Fibroblast of mammary gland (primary cell): ENCODE data around the gene KCTD20.

Source experiments
- DNase-seq: peaks from one replicate; pipeline ENCODE4 v3.0.0-alpha.2; 2010; ENCODE audit warnings: low read depth
- H3K4me3 ChIP-seq: 2 replicates; pipeline ENCODE4 v1.5.1; 2011; ENCODE audit warnings: low read depth, mild to moderate bottlenecking, low read length, moderate library complexity; ENCODE audit not compliant: control insufficient read depth
- CTCF ChIP-seq: conservative IDR thresholded peaks from 2 replicates; pipeline ENCODE4 v1.5.1; 2011; ENCODE audit warnings: low read depth, low read length, inconsistent platforms; ENCODE audit not compliant: control insufficient read depth, insufficient read depth

The KCTD20 gene

GRCh38 chr6:36431197-36431596, 11.6 kb upstream of the KCTD20 start:
- TF ChIP-seq CTCF = no peak
- no peak for DNase-seq
- no peak overlapping the region for H3K4me3 ChIP-seq

- DNase-seq = no peak
- TF ChIP-seq CTCF = no peak
- H3K4me3 ChIP-seq = no peak overlapping the region
Measured at GRCh38 chr6:36432151-36432671, 10.6 kb upstream of the KCTD20 start.

GRCh38 chr6:36436466-36436865, 6.3 kb upstream of the KCTD20 start:
- peak; percentile 71 for DNase-seq

GRCh38 chr6:36441307-36441894, 1.4 kb upstream of the KCTD20 start:
- TF ChIP-seq CTCF = no peak
- DNase-seq = peak; percentile 100
- no peak overlapping the region for H3K4me3 ChIP-seq

More at GRCh38 chr6:36436466-36436865, 6.3 kb upstream of the KCTD20 start:
- TF ChIP-seq CTCF = no peak
- H3K4me3 ChIP-seq = no peak overlapping the region

GRCh38 chr6:36442103-36442670, 613 bp upstream of the KCTD20 start:
- no peak for DNase-seq
- H3K4me3 ChIP-seq = peak overlapping the region; percentile 67
- TF ChIP-seq CTCF = no peak

- TF ChIP-seq CTCF = no peak
- no peak for DNase-seq
- H3K4me3 ChIP-seq = peak overlapping the region; percentile 91
Measured at GRCh38 chr6:36443471-36444428, 950 bp downstream of the KCTD20 start.
